ENCODE results near the gene IMMP2L. TPM values are rescaled to one million over a fixed set of nuclear protein-coding genes. Genes with fewer than 3 reads are reported as not detected.

IMMP2L gene
- total and polyA plus RNA-seq, 2 experiments from 2014 or later, result 10.1 to 10.4 TPM

GRCh38 chr7:111235709-111236108, 326.6 kb downstream of the IMMP2L start:
- Histone ChIP-seq H3K4me3 (no peak overlapping the region), H3K36me3 (ENCODE audit: low read depth) (no peaks in the 10 kb centered on the region), H3K9me2 (ENCODE audit: insufficient read depth) (no peaks in the 10 kb centered on the region), H3K4me2 (ENCODE audit: unreplicated experiment) (no peak overlapping the region), H3K9ac (no peak overlapping the region), H3K4me1 (ENCODE audit: insufficient read depth) (peaks cover 20% of the 10 kb centered on the region), H3F3A (ENCODE audit: insufficient read depth) (peaks cover 4% of the 10 kb centered on the region; the same call in 1 of the 2 replicates), H3K27ac (no peak overlapping the region), H2AFZ (no peak overlapping the region), H3K27me3 (replicated peaks; ENCODE audit: insufficient read depth) (no peaks in the 10 kb centered on the region), H4K20me1 (ENCODE audit: insufficient read depth) (no peaks in the 10 kb centered on the region), H3K9me3 (ENCODE audit: low read depth) (no peaks in the 10 kb centered on the region), H3K79me2 (ENCODE audit: insufficient read depth) (no peaks in the 10 kb centered on the region)
- no peak for DNase-seq
- in situ Hi-C loops (cut with MboI), result no loop called here
- TF ChIP-seq EZH2 (IDR thresholded peaks at IDR 0.05; ENCODE audit: insufficient read depth, poor library complexity, severe bottlenecking), result no peak
- no peak for TF ChIP-seq EZH2phosphoT487 (IDR thresholded peaks at IDR 0.05; ENCODE audit: insufficient read depth, low read depth)

- Histone ChIP-seq H3K27me3 (replicated peaks; ENCODE audit: insufficient read depth) (no peaks in the 10 kb centered on the region), H4K20me1 (ENCODE audit: insufficient read depth) (no peaks in the 10 kb centered on the region), H3K79me2 (ENCODE audit: insufficient read depth) (no peaks in the 10 kb centered on the region), H3K27ac (no peak overlapping the region), H3K9me2 (ENCODE audit: insufficient read depth) (no peaks in the 10 kb centered on the region), H2AFZ (no peak overlapping the region), H3F3A (ENCODE audit: insufficient read depth) (peaks cover 4% of the 10 kb centered on the region; the same call in 1 of the 2 replicates), H3K4me2 (ENCODE audit: unreplicated experiment) (peak overlapping the region; percentile 40), H3K9ac (no peak overlapping the region), H3K36me3 (ENCODE audit: low read depth) (no peaks in the 10 kb centered on the region), H3K4me1 (ENCODE audit: insufficient read depth) (peaks cover 16% of the 10 kb centered on the region), H3K9me3 (ENCODE audit: low read depth) (no peaks in the 10 kb centered on the region), H3K4me3 (no peak overlapping the region)
- in situ Hi-C loops (cut with MboI), result no loop called here
- TF ChIP-seq EZH2phosphoT487 (IDR thresholded peaks at IDR 0.05; ENCODE audit: insufficient read depth, low read depth), result no peak
- no peak for TF ChIP-seq EZH2 (IDR thresholded peaks at IDR 0.05; ENCODE audit: insufficient read depth, poor library complexity, severe bottlenecking)
- DNase-seq, result peak; percentile 80
- 67% methylated on average over 3 of the region's 3 CpGs for WGBS, 2 experiments (ENCODE audit: low coverage in 1 of 2, low lambda C conversion rate in 2 of 2, missing lambda C conversion rate in 2 of 2)
Measured at GRCh38 chr7:111232249-111233084, 329.8 kb downstream of the IMMP2L start.

GRCh38 chr7:111229916-111230315, 332.4 kb downstream of the IMMP2L start:
- Histone ChIP-seq H3K36me3 (ENCODE audit: low read depth) (no peaks in the 10 kb centered on the region), H3K4me2 (ENCODE audit: unreplicated experiment) (no peak overlapping the region), H3K4me1 (ENCODE audit: insufficient read depth) (peaks cover 16% of the 10 kb centered on the region), H3K9me2 (ENCODE audit: insufficient read depth) (no peaks in the 10 kb centered on the region), H4K20me1 (ENCODE audit: insufficient read depth) (no peaks in the 10 kb centered on the region), H3K79me2 (ENCODE audit: insufficient read depth) (no peaks in the 10 kb centered on the region), H3K27ac (no peak overlapping the region), H3K4me3 (no peak overlapping the region), H3K27me3 (replicated peaks; ENCODE audit: insufficient read depth) (no peaks in the 10 kb centered on the region), H2AFZ (no peak overlapping the region), H3K9me3 (ENCODE audit: low read depth) (no peaks in the 10 kb centered on the region), H3F3A (ENCODE audit: insufficient read depth) (peaks cover 4% of the 10 kb centered on the region; the same call in 1 of the 2 replicates), H3K9ac (no peak overlapping the region)
- DNase-seq, result peak; percentile 4
- 78 to 81% methylated on average over 2 of the region's 2 CpGs for WGBS, 2 experiments (ENCODE audit: low coverage in 1 of 2, low lambda C conversion rate in 2 of 2, missing lambda C conversion rate in 2 of 2)
- in situ Hi-C loops (cut with MboI), result no loop called here
- TF ChIP-seq EZH2 (IDR thresholded peaks at IDR 0.05; ENCODE audit: insufficient read depth, poor library complexity, severe bottlenecking) (no peak), EZH2phosphoT487 (IDR thresholded peaks at IDR 0.05; ENCODE audit: insufficient read depth, low read depth) (no peak)

- H3K4me1 ChIP-seq (ENCODE audit: insufficient read depth), result peaks cover 16% of the 10 kb centered on the region
- no peak for DNase-seq
- no peak overlapping the region for H3K4me3 ChIP-seq
- H3K9me3 ChIP-seq (ENCODE audit: low read depth), result no peaks in the 10 kb centered on the region
- no peaks in the 10 kb centered on the region for H3K27me3 ChIP-seq (replicated peaks; ENCODE audit: insufficient read depth)
- peaks cover 4% of the 10 kb centered on the region; the same call in 1 of the 2 replicates for H3F3A ChIP-seq (ENCODE audit: insufficient read depth)
- TF ChIP-seq EZH2 (IDR thresholded peaks at IDR 0.05; ENCODE audit: insufficient read depth, poor library complexity, severe bottlenecking) (no peak), EZH2phosphoT487 (IDR thresholded peaks at IDR 0.05; ENCODE audit: insufficient read depth, low read depth) (no peak)
- in situ Hi-C loops (cut with MboI), result no loop called here
- H3K36me3 ChIP-seq (ENCODE audit: low read depth), result no peaks in the 10 kb centered on the region
- 97 to 98% methylated on average over 4 of the region's 4 CpGs for WGBS, 2 experiments (ENCODE audit: low coverage in 1 of 2, low lambda C conversion rate in 2 of 2, missing lambda C conversion rate in 2 of 2)
- no peak overlapping the region for H2AFZ ChIP-seq
- no peak overlapping the region for H3K27ac ChIP-seq
- no peaks in the 10 kb centered on the region for H3K79me2 ChIP-seq (ENCODE audit: insufficient read depth)
- no peak overlapping the region for H3K4me2 ChIP-seq (ENCODE audit: unreplicated experiment)
- H4K20me1 ChIP-seq (ENCODE audit: insufficient read depth), result no peaks in the 10 kb centered on the region
- H3K9ac ChIP-seq, result no peak overlapping the region
- no peaks in the 10 kb centered on the region for H3K9me2 ChIP-seq (ENCODE audit: insufficient read depth)
Measured at GRCh38 chr7:111229181-111229740, 333.0 kb downstream of the IMMP2L start.

Measured in GM23248 (cell line).